ENCODE data around the gene CASP2.
A peak's percentile ranks its signal among the peaks of the same experiment; 100 is the strongest.

Gene CASP2

GRCh38 chr7:143283381-143283780 lies 4.8 kb upstream of the CASP2 start:
- Histone ChIP-seq H3K9me3 (ENCODE audit: insufficient read depth, low read depth, low read length) (no peaks in the 10 kb centered on the region), H3K4me3 (ENCODE audit: low read length, poor library complexity, severe bottlenecking) (no peak overlapping the region), H3K9ac (ENCODE audit: low read depth, low read length, poor library complexity, severe bottlenecking) (peak overlapping the region; percentile 35), H3K36me3 (ENCODE audit: insufficient read depth, low read length) (no peaks in the 10 kb centered on the region), H4K20me1 (ENCODE audit: insufficient read depth, low read length, poor library complexity, severe bottlenecking) (no peaks in the 10 kb centered on the region), H3K27me3 (ENCODE audit: insufficient read depth, low read length, poor library complexity, severe bottlenecking) (no peaks in the 10 kb centered on the region), H3K4me2 (ENCODE audit: low read depth, low read length, poor library complexity, severe bottlenecking) (no peak overlapping the region), H3K79me2 (ENCODE audit: insufficient read depth, low read length) (peaks cover 1% of the 10 kb centered on the region; the same call in 1 of the 2 replicates), H2AFZ (ENCODE audit: low read length) (no peak overlapping the region), H3K4me1 (ENCODE audit: insufficient read depth, low read length, poor library complexity, severe bottlenecking) (peaks cover 11% of the 10 kb centered on the region), H3K9me2 (replicated peaks; ENCODE audit: low read depth, low read length) (no peaks in the 10 kb centered on the region), H3F3A (ENCODE audit: low read depth) (no peaks in the 10 kb centered on the region)
- TF ChIP-seq EZH2phosphoT487 (IDR thresholded peaks at IDR 0.05; ENCODE audit: borderline replicate concordance): no peak
- no peak for TF ChIP-seq CTCF (conservative IDR thresholded peaks at IDR 0.05; ENCODE audit: low read length)

- Histone ChIP-seq H3F3A (ENCODE audit: low read depth) (no peaks in the 10 kb centered on the region), H3K4me3 (ENCODE audit: low read length, poor library complexity, severe bottlenecking) (no peak within 1 kb of the TSS), H4K20me1 (ENCODE audit: insufficient read depth, low read length, poor library complexity, severe bottlenecking) (peaks cover 12% of the 10 kb centered on the region), H3K79me2 (ENCODE audit: insufficient read depth, low read length) (peaks cover 16% of the 10 kb centered on the region), H3K9me2 (replicated peaks; ENCODE audit: low read depth, low read length) (no peaks in the 10 kb centered on the region), H3K27me3 (ENCODE audit: insufficient read depth, low read length, poor library complexity, severe bottlenecking) (no peaks in the 10 kb centered on the region), H3K36me3 (ENCODE audit: insufficient read depth, low read length) (no peaks in the 10 kb centered on the region), H3K9me3 (ENCODE audit: insufficient read depth, low read depth, low read length) (no peaks in the 10 kb centered on the region), H2AFZ (ENCODE audit: low read length) (no peak within 1 kb of the TSS), H3K9ac (ENCODE audit: low read depth, low read length, poor library complexity, severe bottlenecking) (peak within 1 kb of the TSS; percentile 35), H3K4me1 (ENCODE audit: insufficient read depth, low read length, poor library complexity, severe bottlenecking) (peaks cover 19% of the 10 kb centered on the region), H3K4me2 (ENCODE audit: low read depth, low read length, poor library complexity, severe bottlenecking) (no peak within 1 kb of the TSS)
- TF ChIP-seq EZH2phosphoT487 (IDR thresholded peaks at IDR 0.05; ENCODE audit: borderline replicate concordance) (no peak), CTCF (conservative IDR thresholded peaks at IDR 0.05; ENCODE audit: low read length) (no peak)
These were observed 3.3 kb upstream of the CASP2 start, which contains the start of gene TMEM139 for GRCh38 chr7:143284591-143285469. Gene TMEM139 (plus strand): TSS chr7:143284958. CDS start chr7:143285958, 1,000 bp downstream.

- peaks cover 22% of the 10 kb centered on the region for H3K4me1 ChIP-seq (ENCODE audit: insufficient read depth, low read length, poor library complexity, severe bottlenecking)
- no peak overlapping the region for H3K4me3 ChIP-seq (ENCODE audit: low read length, poor library complexity, severe bottlenecking)
- no peak overlapping the region for H3K4me2 ChIP-seq (ENCODE audit: low read depth, low read length, poor library complexity, severe bottlenecking)
- no peaks in the 10 kb centered on the region for H3K36me3 ChIP-seq (ENCODE audit: insufficient read depth, low read length)
- H2AFZ ChIP-seq (ENCODE audit: low read length): no peak overlapping the region
- H3K27me3 ChIP-seq (ENCODE audit: insufficient read depth, low read length, poor library complexity, severe bottlenecking): no peaks in the 10 kb centered on the region
- no peaks in the 10 kb centered on the region for H3K9me3 ChIP-seq (ENCODE audit: insufficient read depth, low read depth, low read length)
- H3K9ac ChIP-seq (ENCODE audit: low read depth, low read length, poor library complexity, severe bottlenecking): no peak overlapping the region
- peaks cover 16% of the 10 kb centered on the region for H4K20me1 ChIP-seq (ENCODE audit: insufficient read depth, low read length, poor library complexity, severe bottlenecking)
- H3F3A ChIP-seq (ENCODE audit: low read depth): no peaks in the 10 kb centered on the region
- peaks cover 22% of the 10 kb centered on the region for H3K79me2 ChIP-seq (ENCODE audit: insufficient read depth, low read length)
- H3K9me2 ChIP-seq (replicated peaks; ENCODE audit: low read depth, low read length): no peaks in the 10 kb centered on the region
- TF ChIP-seq EZH2phosphoT487 (IDR thresholded peaks at IDR 0.05; ENCODE audit: borderline replicate concordance) (no peak), CTCF (conservative IDR thresholded peaks at IDR 0.05; ENCODE audit: low read length) (no peak)
These were observed 2.7 kb upstream of the CASP2 start for GRCh38 chr7:143285470-143285778.
